GM06990 (cell line): ENCODE data around the gene CD300LF.

Experiments used
- DNase-seq: peaks from one replicate; pipeline ENCODE4 v3.0.0-alpha.2; 2011; ENCODE audit not compliant: insufficient read length; ENCODE audit errors: extremely low read depth
- H3K27me3 ChIP-seq: replicated peaks from 2 replicates; pipeline ENCODE4 v1.6.0; 2011; ENCODE audit warnings: low read length; ENCODE audit not compliant: control insufficient read depth, insufficient read depth
- H3K36me3 ChIP-seq: 2 replicates; pipeline ENCODE4 v1.5.1; 2011; ENCODE audit warnings: low read length; ENCODE audit not compliant: control insufficient read depth, insufficient read depth
- H3K4me3 ChIP-seq: replicated peaks from 2 replicates; pipeline ENCODE4 v1.5.1; 2011; ENCODE audit warnings: low read depth, mild to moderate bottlenecking, control low read depth, low read length
- TF ChIP-seq, protein P1 (sequence below): IDR thresholded peaks from 2 replicates; pipeline ENCODE4 v1.5.1; 2011; ENCODE audit warnings: low read length, control low read depth, mild to moderate bottlenecking, inconsistent platforms; ENCODE audit not compliant: insufficient read depth, poor library complexity, severe bottlenecking

CD300LF gene

DNA sequence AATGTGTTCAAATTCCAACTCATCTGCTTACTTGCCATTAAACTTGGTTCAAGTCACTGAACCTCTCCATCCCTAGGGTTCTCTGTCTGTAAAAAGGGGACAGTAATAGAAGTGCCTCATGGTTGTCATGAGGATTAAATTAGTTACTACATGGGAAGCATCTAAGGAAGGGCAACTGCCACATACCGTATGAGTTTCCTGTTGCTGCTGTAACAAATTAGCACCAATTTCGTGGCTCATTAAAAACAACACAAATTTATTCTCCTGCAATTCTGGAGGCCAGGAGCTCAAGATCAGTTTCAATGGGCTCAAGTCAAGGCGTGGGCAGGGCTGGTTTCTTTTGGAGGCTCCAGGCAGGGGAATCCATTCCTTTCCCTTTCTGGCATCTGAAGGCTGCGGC lies 18.6 kb downstream of the CD300LF start:
- no peak for DNase-seq
- H3K4me3 ChIP-seq = no peak overlapping the region
- H3K27me3 ChIP-seq = no peaks in the 10 kb centered on the region
- H3K36me3 ChIP-seq = no peaks in the 10 kb centered on the region
- TF ChIP-seq, protein P1, sequence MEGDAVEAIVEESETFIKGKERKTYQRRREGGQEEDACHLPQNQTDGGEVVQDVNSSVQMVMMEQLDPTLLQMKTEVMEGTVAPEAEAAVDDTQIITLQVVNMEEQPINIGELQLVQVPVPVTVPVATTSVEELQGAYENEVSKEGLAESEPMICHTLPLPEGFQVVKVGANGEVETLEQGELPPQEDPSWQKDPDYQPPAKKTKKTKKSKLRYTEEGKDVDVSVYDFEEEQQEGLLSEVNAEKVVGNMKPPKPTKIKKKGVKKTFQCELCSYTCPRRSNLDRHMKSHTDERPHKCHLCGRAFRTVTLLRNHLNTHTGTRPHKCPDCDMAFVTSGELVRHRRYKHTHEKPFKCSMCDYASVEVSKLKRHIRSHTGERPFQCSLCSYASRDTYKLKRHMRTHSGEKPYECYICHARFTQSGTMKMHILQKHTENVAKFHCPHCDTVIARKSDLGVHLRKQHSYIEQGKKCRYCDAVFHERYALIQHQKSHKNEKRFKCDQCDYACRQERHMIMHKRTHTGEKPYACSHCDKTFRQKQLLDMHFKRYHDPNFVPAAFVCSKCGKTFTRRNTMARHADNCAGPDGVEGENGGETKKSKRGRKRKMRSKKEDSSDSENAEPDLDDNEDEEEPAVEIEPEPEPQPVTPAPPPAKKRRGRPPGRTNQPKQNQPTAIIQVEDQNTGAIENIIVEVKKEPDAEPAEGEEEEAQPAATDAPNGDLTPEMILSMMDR = no peak

GRCh38 chr17:74691151-74691550 lies 21.6 kb downstream of the CD300LF start:
- Histone ChIP-seq H3K36me3 (no peaks in the 10 kb centered on the region), H3K4me3 (no peak overlapping the region), H3K27me3 (no peaks in the 10 kb centered on the region)
- TF ChIP-seq, protein P1 = no peak
- no peak for DNase-seq

DNA sequence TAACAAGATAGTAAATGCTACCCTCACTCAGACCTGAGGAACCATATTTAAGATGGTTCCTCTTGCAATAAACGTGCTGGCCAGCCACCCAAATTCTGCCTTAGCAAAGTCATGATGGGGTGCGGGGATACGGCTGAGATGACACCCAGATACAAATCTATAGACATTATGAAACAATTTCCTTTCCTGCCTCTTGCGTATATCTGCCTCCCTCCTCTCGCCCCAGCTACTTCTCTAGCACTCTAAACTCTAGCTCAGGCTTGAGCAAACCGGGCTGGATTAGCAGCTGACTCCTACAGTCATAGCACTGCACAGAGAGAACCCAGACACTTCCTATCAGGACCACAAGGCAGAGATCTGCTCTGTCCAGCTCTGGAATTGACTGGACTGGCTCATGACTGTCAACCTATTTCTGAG lies 22.3 kb downstream of the CD300LF start:
- Histone ChIP-seq H3K36me3 (no peaks in the 10 kb centered on the region), H3K4me3 (no peak overlapping the region), H3K27me3 (no peaks in the 10 kb centered on the region)
- no peak for DNase-seq
- TF ChIP-seq, protein P1 = no peak

- H3K27me3 ChIP-seq = no peaks in the 10 kb centered on the region
- TF ChIP-seq, protein P1 = no peak
These were observed 24.8 kb downstream of the CD300LF start for GRCh38 chr17:74687886-74688285.

GRCh38 chr17:74686761-74687160 lies 26.0 kb downstream of the CD300LF start:
- no peaks in the 10 kb centered on the region for H3K36me3 ChIP-seq
- no peak overlapping the region for H3K4me3 ChIP-seq
- H3K27me3 ChIP-seq = peaks cover under 1% of the 10 kb centered on the region; the same call in 1 of the 2 replicates
- TF ChIP-seq, protein P1 = no peak
- DNase-seq = no peak

More at GRCh38 chr17:74687886-74688285, 24.8 kb downstream of the CD300LF start:
- no peak for DNase-seq
- Histone ChIP-seq H3K4me3 (no peak overlapping the region), H3K36me3 (no peaks in the 10 kb centered on the region)
